Astrocyte (in vitro differentiated cells and primary cell): ENCODE results near the gene CHN2. TPM values are rescaled to one million over a fixed set of nuclear protein-coding genes. Genes with fewer than 3 reads are reported as not detected.

Experiments used
- DNase-seq: peaks from one replicate; pipeline ENCODE4 v3.0.0-alpha.2; 2010; ENCODE audit warnings: low read depth
- FAIRE-seq: peaks from 2 replicates; lab custom pipeline; 2011; peaks lifted over from hg19 to GRCh38; lab: Jason Lieb, UNC
- H2AFZ ChIP-seq: 2 replicates; pipeline ENCODE4 v1.6.0; 2012; ENCODE audit warnings: low read depth, low read length, inconsistent platforms
- H3K27ac ChIP-seq: 2 replicates; pipeline ENCODE4 v1.5.1; 2011; ENCODE audit warnings: low read depth, low read length, inconsistent platforms
- H3K27me3 ChIP-seq: 2 replicates; pipeline ENCODE4 v1.6.0; 2011; ENCODE audit warnings: low read length, inconsistent platforms; ENCODE audit not compliant: insufficient read depth
- H3K36me3 ChIP-seq: 2 replicates; pipeline ENCODE4 v1.5.1; 2011; ENCODE audit warnings: low read length, inconsistent platforms; ENCODE audit not compliant: insufficient read depth
- H3K4me1 ChIP-seq: 2 replicates; pipeline ENCODE4 v1.5.1; 2011; ENCODE audit warnings: low read length, inconsistent platforms; ENCODE audit not compliant: insufficient read depth
- H3K4me2 ChIP-seq: 2 replicates; pipeline ENCODE4 v1.6.0; 2012; ENCODE audit warnings: low read length, inconsistent platforms
- H3K4me3 ChIP-seq: 2 replicates; pipeline ENCODE4 v1.5.1; 2011; ENCODE audit warnings: low read depth, mild to moderate bottlenecking, low read length, inconsistent platforms; ENCODE audit not compliant: insufficient read depth
- H3K79me2 ChIP-seq: 2 replicates; pipeline ENCODE4 v1.6.0; 2012; ENCODE audit warnings: mild to moderate bottlenecking, low read length, inconsistent platforms; ENCODE audit not compliant: insufficient read depth
- H3K9ac ChIP-seq: 2 replicates; pipeline ENCODE4 v1.6.0; 2012; ENCODE audit warnings: mild to moderate bottlenecking, low read length, inconsistent platforms
- H3K9me3 ChIP-seq: 2 replicates; pipeline ENCODE4 v1.5.1; 2012; ENCODE audit warnings: low read depth, mild to moderate bottlenecking, low read length, inconsistent platforms; ENCODE audit not compliant: insufficient read depth
- H4K20me1 ChIP-seq: 2 replicates; pipeline ENCODE4 v1.6.0; 2012; ENCODE audit warnings: low read length, inconsistent platforms; ENCODE audit not compliant: insufficient read depth
- H3K27ac Mint-ChIP-seq: one replicate; pipeline ENCODE4 v1.8.0; 2021; ENCODE audit warnings: mild to moderate bottlenecking, mixed read lengths; ENCODE audit not compliant: unreplicated experiment
- H3K27me3 Mint-ChIP-seq: one replicate; pipeline ENCODE4 v1.8.0; 2021; ENCODE audit warnings: low read depth, mixed read lengths; ENCODE audit not compliant: unreplicated experiment
- H3K36me3 Mint-ChIP-seq: one replicate; pipeline ENCODE4 v1.8.0; 2021; ENCODE audit warnings: low read depth, mixed read lengths; ENCODE audit not compliant: unreplicated experiment
- H3K4me1 Mint-ChIP-seq: one replicate; pipeline ENCODE4 v1.8.0; 2021; ENCODE audit warnings: low read depth, mixed read lengths; ENCODE audit not compliant: unreplicated experiment
- H3K4me3 Mint-ChIP-seq: one replicate; pipeline ENCODE4 v1.8.0; 2021; ENCODE audit warnings: mild to moderate bottlenecking, moderate library complexity, mixed read lengths; ENCODE audit not compliant: unreplicated experiment
- H3K9me3 Mint-ChIP-seq: one replicate; pipeline ENCODE4 v1.8.0; 2021; ENCODE audit warnings: mild to moderate bottlenecking, mixed read lengths; ENCODE audit not compliant: unreplicated experiment
- CTCF ChIP-seq: IDR thresholded peaks from 2 replicates; pipeline ENCODE4 v1.5.1; 2011; ENCODE audit warnings: low read depth, mild to moderate bottlenecking, inconsistent platforms, low read length, moderate library complexity; ENCODE audit not compliant: insufficient read depth
- EZH2 ChIP-seq: IDR thresholded peaks from 2 replicates; pipeline ENCODE4 v1.6.1; 2012; ENCODE audit warnings: mild to moderate bottlenecking, low read length, inconsistent platforms; ENCODE audit not compliant: insufficient read depth
- total RNA-seq: library from RNA; stranded (reverse); gene quantifications from 2 replicates; pipeline ENCODE4 v1.2.1, GENCODE V29; 2021

The CHN2 gene
- total RNA-seq, 1 donor from 2014 or later = 2.5 TPM

GRCh38 chr7:29410996-29411395, 216.4 kb downstream of the CHN2 start:
- no peaks in the 10 kb centered on the region for H3K36me3 ChIP-seq
- H3K4me3 ChIP-seq = no peak overlapping the region
- Mint-ChIP-seq H3K27ac (no peak overlapping the region), H3K4me3 (no peak overlapping the region), H3K36me3 (peaks cover 3% of the 10 kb centered on the region), H3K27me3 (peaks cover 22% of the 10 kb centered on the region), H3K9me3 (no peaks in the 10 kb centered on the region), H3K4me1 (no peaks in the 10 kb centered on the region)
- H2AFZ ChIP-seq = no peak overlapping the region
- no peaks in the 10 kb centered on the region for H3K9me3 ChIP-seq
- H3K4me1 ChIP-seq = no peaks in the 10 kb centered on the region
- no peak overlapping the region for H3K27ac ChIP-seq
- no peak for FAIRE-seq
- H3K4me2 ChIP-seq = no peak overlapping the region
- DNase-seq = no peak
- no peaks in the 10 kb centered on the region for H4K20me1 ChIP-seq
- TF ChIP-seq EZH2 = no peak
- TF ChIP-seq CTCF = no peak
- peaks cover 3% of the 10 kb centered on the region for H3K27me3 ChIP-seq
- no peaks in the 10 kb centered on the region for H3K79me2 ChIP-seq
- no peak overlapping the region for H3K9ac ChIP-seq

GRCh38 chr7:29412912-29413311, 218.3 kb downstream of the CHN2 start:
- Mint-ChIP-seq H3K9me3 (no peaks in the 10 kb centered on the region), H3K36me3 (peaks cover 3% of the 10 kb centered on the region), H3K27me3 (peaks cover 11% of the 10 kb centered on the region), H3K4me1 (no peaks in the 10 kb centered on the region), H3K27ac (no peak overlapping the region), H3K4me3 (no peak overlapping the region)
- H3K4me3 ChIP-seq = no peak overlapping the region
- H3K9me3 ChIP-seq = no peaks in the 10 kb centered on the region
- FAIRE-seq (no peak), DNase-seq (no peak)
- TF ChIP-seq EZH2 (no peak), CTCF (no peak)
- H3K4me2 ChIP-seq = no peak overlapping the region
- H4K20me1 ChIP-seq = no peaks in the 10 kb centered on the region
- no peaks in the 10 kb centered on the region for H3K36me3 ChIP-seq
- H3K79me2 ChIP-seq = no peaks in the 10 kb centered on the region
- H3K4me1 ChIP-seq = no peaks in the 10 kb centered on the region
- no peak overlapping the region for H3K9ac ChIP-seq
- peaks cover 3% of the 10 kb centered on the region for H3K27me3 ChIP-seq
- no peak overlapping the region for H3K27ac ChIP-seq
- no peak overlapping the region for H2AFZ ChIP-seq

GRCh38 chr7:29413626-29414136, 219.1 kb downstream of the CHN2 start:
- no peak overlapping the region for H3K4me2 ChIP-seq
- DNase-seq = no peak

More at GRCh38 chr7:29413626-29414136, 219.1 kb downstream of the CHN2 start:
- no peak for TF ChIP-seq EZH2
- no peak for TF ChIP-seq CTCF
- Histone ChIP-seq H3K27ac (no peak overlapping the region), H3K27me3 (no peaks in the 10 kb centered on the region), H3K4me3 (no peak overlapping the region), H3K79me2 (no peaks in the 10 kb centered on the region), H3K36me3 (no peaks in the 10 kb centered on the region), H3K9me3 (no peaks in the 10 kb centered on the region), H3K9ac (no peak overlapping the region), H4K20me1 (no peaks in the 10 kb centered on the region), H2AFZ (no peak overlapping the region), H3K4me1 (no peaks in the 10 kb centered on the region)
- H3K4me3 Mint-ChIP-seq = no peak overlapping the region
- H3K36me3 Mint-ChIP-seq = peaks cover 3% of the 10 kb centered on the region
- no peak for FAIRE-seq
- H3K27me3 Mint-ChIP-seq = peaks cover 11% of the 10 kb centered on the region
- no peak overlapping the region for H3K27ac Mint-ChIP-seq
- no peaks in the 10 kb centered on the region for H3K9me3 Mint-ChIP-seq
- H3K4me1 Mint-ChIP-seq = no peaks in the 10 kb centered on the region
